ENCODE measurements around the gene PHACTR2.

DNA sequence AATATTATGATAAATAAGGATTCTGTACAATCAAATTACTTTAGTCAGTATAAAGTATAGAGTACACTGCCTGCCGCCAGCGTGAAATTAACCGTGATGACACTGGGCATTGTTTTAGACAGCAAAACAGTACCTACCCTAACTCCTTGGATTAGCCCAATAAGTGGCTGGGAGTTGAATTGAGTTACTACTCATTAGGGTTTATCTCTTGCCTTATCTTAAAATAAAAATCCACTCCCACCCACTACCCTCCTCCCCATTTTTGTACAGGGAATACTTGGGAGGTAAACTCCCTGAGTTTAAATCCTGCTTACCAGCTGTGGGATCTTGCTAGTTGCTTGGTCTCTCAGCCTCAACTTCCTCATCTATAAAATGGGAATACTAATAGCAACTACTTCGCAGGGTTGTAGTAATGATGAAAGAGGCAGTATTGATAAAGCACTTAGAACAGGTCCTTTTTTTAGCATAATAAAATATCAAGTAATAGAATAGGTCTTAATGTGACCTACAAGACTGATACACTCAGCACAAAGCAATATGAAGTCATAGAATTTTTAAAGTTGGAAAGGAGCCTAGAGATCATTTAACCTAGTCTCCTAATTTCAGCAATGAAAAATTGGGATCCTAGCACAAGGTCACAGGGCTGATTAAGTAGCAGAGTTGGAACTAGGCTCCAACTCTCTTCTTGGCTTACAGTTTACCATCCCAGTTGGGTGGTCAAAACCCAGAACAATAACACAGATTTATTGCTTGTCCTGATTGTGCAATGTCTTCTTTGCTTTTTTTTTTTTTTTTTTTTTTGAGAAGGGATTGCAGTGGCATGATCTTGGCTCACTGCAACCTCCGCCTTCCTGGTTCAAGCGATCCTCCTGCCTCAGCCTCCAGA is 23.8 kb downstream of the PHACTR2 start:
- TF ChIP-seq JUNB (CRISPR knock-in tag; IDR thresholded peaks at IDR 0.05; ENCODE audit: borderline replicate concordance): no peak
- TF ChIP-seq, protein P1, sequence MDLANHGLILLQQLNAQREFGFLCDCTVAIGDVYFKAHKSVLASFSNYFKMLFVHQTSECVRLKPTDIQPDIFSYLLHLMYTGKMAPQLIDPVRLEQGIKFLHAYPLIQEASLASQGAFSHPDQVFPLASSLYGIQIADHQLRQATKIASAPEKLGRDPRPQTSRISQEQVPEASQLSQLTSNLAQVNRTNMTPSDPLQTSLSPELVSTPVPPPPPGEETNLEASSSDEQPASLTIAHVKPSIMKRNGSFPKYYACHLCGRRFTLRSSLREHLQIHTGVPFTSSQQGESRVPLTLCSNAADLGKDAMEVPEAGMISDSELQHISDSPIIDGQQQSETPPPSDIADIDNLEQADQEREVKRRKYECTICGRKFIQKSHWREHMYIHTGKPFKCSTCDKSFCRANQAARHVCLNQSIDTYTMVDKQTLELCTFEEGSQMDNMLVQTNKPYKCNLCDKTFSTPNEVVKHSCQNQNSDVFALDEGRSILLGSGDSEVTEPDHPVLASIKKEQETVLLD (CRISPR knock-in tag; IDR thresholded peaks at IDR 0.05; ENCODE audit: low read depth): no peak
- TF ChIP-seq, protein P2, sequence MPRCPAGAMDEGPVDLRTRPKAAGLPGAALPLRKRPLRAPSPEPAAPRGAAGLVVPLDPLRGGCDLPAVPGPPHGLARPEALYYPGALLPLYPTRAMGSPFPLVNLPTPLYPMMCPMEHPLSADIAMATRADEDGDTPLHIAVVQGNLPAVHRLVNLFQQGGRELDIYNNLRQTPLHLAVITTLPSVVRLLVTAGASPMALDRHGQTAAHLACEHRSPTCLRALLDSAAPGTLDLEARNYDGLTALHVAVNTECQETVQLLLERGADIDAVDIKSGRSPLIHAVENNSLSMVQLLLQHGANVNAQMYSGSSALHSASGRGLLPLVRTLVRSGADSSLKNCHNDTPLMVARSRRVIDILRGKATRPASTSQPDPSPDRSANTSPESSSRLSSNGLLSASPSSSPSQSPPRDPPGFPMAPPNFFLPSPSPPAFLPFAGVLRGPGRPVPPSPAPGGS (CRISPR knock-in tag; IDR thresholded peaks at IDR 0.05): no peak

Measured in HepG2 (cell line).